ENCODE measurements around the gene TIMM13. TPM values are rescaled to one million over a fixed set of nuclear protein-coding genes. Genes with fewer than 3 reads are reported as not detected.
A peak's percentile ranks its signal among the peaks of the same experiment; 100 is the strongest.

Gene TIMM13
- total and polyA plus RNA-seq, 9 of the 15 experiments (the other 6 are each of a cell fraction or from before 2014, with no cell fraction given), result 17.6 to 215 (median 71.8) TPM

GRCh38 chr19:2474232-2475017, 47.0 kb upstream of the TIMM13 start:
- H3K4me3 ChIP-seq, result peak overlapping the region; percentile 49
- peaks cover 3 to 46% of the 10 kb centered on the region in 2 experiments; a peak in 4 of 5 replicates for H3K4me1 ChIP-seq (replicated peaks in 1 of 2; ENCODE audit: control insufficient read depth in 2 of 2, insufficient read depth in 2 of 2, low read length in 2 of 2)
- no peaks in the 10 kb centered on the region for H3K9me3 ChIP-seq (replicated peaks; ENCODE audit: control insufficient read depth, insufficient read depth, low read depth, low read length)
- in situ Hi-C loops (cut with MboI), result loop anchor here (5.0 kb wide), 2 partner anchors 103 to 138 kb away; no protein-coding TSS in a partner anchor
- H3K9me1 ChIP-seq (ENCODE audit: control insufficient read depth, insufficient read depth, low read length), result no peaks in the 10 kb centered on the region
- FAIRE-seq (peak; percentile 89), DNase-seq (ENCODE audit: extremely low read depth in 1 of 4, low spot score in 3 of 4) (peak; percentile 87 to 90 (median 88)), ATAC-seq (peak; percentile 88)
- peak overlapping the region; percentile 25; the same call in 1 of the 3 replicates for H3K27ac ChIP-seq (ENCODE audit: extremely low read depth, low read depth, low read length)
- peaks cover 0 to under 1% of the 10 kb centered on the region in 2 experiments; a peak in 1 of 5 replicates for H3K27me3 ChIP-seq (ENCODE audit: control insufficient read depth in 2 of 2, insufficient read depth in 2 of 2, low read length in 2 of 2)
- H4K20me1 ChIP-seq (replicated peaks; ENCODE audit: control insufficient read depth, insufficient read depth, low read length), result no peaks in the 10 kb centered on the region
- H3K9ac ChIP-seq (ENCODE audit: insufficient read depth in 1 of 2, low read depth in 2 of 2, low read length in 2 of 2), result peak overlapping the region in 1 of 2 experiments; percentile 87; a peak in 2 of 4 replicates
- H3K79me2 ChIP-seq (ENCODE audit: control insufficient read depth, insufficient read depth, low read length), result no peaks in the 10 kb centered on the region
- H2AFZ ChIP-seq (ENCODE audit: low read depth, low read length), result peak overlapping the region; percentile 85
- no peaks in the 10 kb centered on the region for H3K36me3 ChIP-seq (ENCODE audit: control insufficient read depth, insufficient read depth, low read length)
- POLR2A ChIA-PET, result no interaction called here
- no TSS peak for BruUV-seq (replicated peaks)
- 3% methylated on average over 52 of the region's 60 CpGs for WGBS (ENCODE audit: insufficient coverage, low coverage, missing lambda C conversion rate)
- intact Hi-C loops (cut with micrococcal nuclease), result loop anchor here (1.0 kb wide), 2 partner anchors 105 to 137 kb away; no protein-coding TSS in a partner anchor
- CTCF ChIA-PET (ENCODE audit: low intra/inter-chr PET ratio), result interaction anchor here (0.6 to 2.9 kb wide), 7 partner anchors 69 to 162 kb away, joined by 3 to 47 read pairs (median 5); no protein-coding TSS in a partner anchor
- peak overlapping the region; percentile 70 for H3K4me2 ChIP-seq (ENCODE audit: insufficient read depth, low read length)
- TF ChIP-seq E2F1 (CRISPR knock-in tag; IDR thresholded peaks at IDR 0.05) (no peak), CXXC5 (CRISPR knock-in tag; IDR thresholded peaks at IDR 0.05) (peak; percentile 63; the same call in 1 of the 2 replicates), ZNF780A (CRISPR knock-in tag; IDR thresholded peaks at IDR 0.05) (no peak), TCF3 (CRISPR knock-in tag; IDR thresholded peaks at IDR 0.05) (peak; percentile 28; the same call in 1 of the 2 replicates), SMARCA4 (IDR thresholded peaks at IDR 0.05) (0 out of 2 replicates have a peak, but pooled peaks have one; percentile 9), CTCF (IDR thresholded peaks at IDR 0.05 in 2 of 3, conservative IDR thresholded peaks at IDR 0.05 in 1 of 3; ENCODE audit: insufficient read depth in 2 of 3, low read depth in 1 of 3, low read length in 3 of 3) (peak; percentile 90 to 97 (median 94)), ZBTB11 (CRISPR knock-in tag; IDR thresholded peaks at IDR 0.05) (0 out of 6 replicates have a peak, but pooled peaks of 1 of the 3 experiments have one; percentile 26), ZBTB1 (CRISPR knock-in tag; IDR thresholded peaks at IDR 0.05; ENCODE audit: borderline replicate concordance, low read depth) (0 out of 2 replicates have a peak, but pooled peaks have one; percentile 51), NCOR1 (IDR thresholded peaks at IDR 0.05) (peak; percentile 36; the same call in 1 of the 2 replicates), ZFP36 (IDR thresholded peaks at IDR 0.05; ENCODE audit: low read depth, low read length, partially characterized antibody) (peak; percentile 98), ARID1B (IDR thresholded peaks at IDR 0.05) (peak; percentile 51; the same call in 1 of the 2 replicates), CREBBP (IDR thresholded peaks at IDR 0.05; ENCODE audit: low read depth, low read length) (no peak)

Measured in K562 (cell line).